HL-60 (cell line): Measurements from ENCODE around the gene RECQL5.

Experiments used
- DNase-seq, 2 experiments: peaks; one replicate each; pipeline ENCODE4 v3.0.0-alpha.2; 2010 to 2020; ENCODE audit warnings: low read depth in 1 of 2, low spot score in 1 of 2
- H3K27ac ChIP-seq: fragments of 250-450 bp; sonication (Bioruptor Pico); replicated peaks from 2 replicates; pipeline ENCODE4 v1.5.1; 2020; ENCODE audit warnings: mild to moderate bottlenecking, moderate library complexity
- H3K27me3 ChIP-seq: fragments of 250-450 bp; sonication (Bioruptor Pico); 2 replicates; pipeline ENCODE4 v1.5.1; 2021; ENCODE audit warnings: mild to moderate bottlenecking, moderate library complexity; ENCODE audit not compliant: insufficient read depth, poor library complexity, severe bottlenecking
- H3K4me3 ChIP-seq: replicated peaks from 2 replicates; pipeline ENCODE4 v1.5.1; 2011; ENCODE audit warnings: mild to moderate bottlenecking, control low read depth, low read length; ENCODE audit not compliant: insufficient read depth
- CTCF ChIP-seq: IDR thresholded peaks from one replicate; pipeline ENCODE4 v1.5.1; 2011; ENCODE audit warnings: low read length, control low read depth, inconsistent platforms; ENCODE audit not compliant: insufficient read depth
- GABPA ChIP-seq: IDR thresholded peaks from 2 replicates; pipeline ENCODE4 v1.6.1; 2012; ENCODE audit warnings: low read depth
- POLR2AphosphoS5 ChIP-seq: IDR thresholded peaks from 2 replicates; pipeline ENCODE4 v1.6.1; 2012; ENCODE audit warnings: low read depth
- REST ChIP-seq: IDR thresholded peaks from 2 replicates; pipeline ENCODE4 v1.6.1; 2012; ENCODE audit warnings: low read depth; ENCODE audit not compliant: insufficient replicate concordance
- SPI1 ChIP-seq: IDR thresholded peaks from 2 replicates; pipeline ENCODE4 v1.6.1; 2012; ENCODE audit warnings: low read depth, mild to moderate bottlenecking, borderline replicate concordance

RECQL5 gene

GRCh38 chr17:75697651-75698291 is 30.8 kb upstream of the RECQL5 start:
- Histone ChIP-seq H3K27me3 (no peaks in the 10 kb centered on the region), H3K4me3 (no peak overlapping the region), H3K27ac (no peak overlapping the region)
- no peak for DNase-seq
- TF ChIP-seq GABPA (no peak), POLR2AphosphoS5 (no peak), CTCF (no peak), SPI1 (no peak), REST (no peak)

- Histone ChIP-seq H3K27me3 (no peaks in the 10 kb centered on the region), H3K27ac (no peak overlapping the region), H3K4me3 (no peak overlapping the region)
- TF ChIP-seq POLR2AphosphoS5: no peak
- TF ChIP-seq GABPA: no peak
- TF ChIP-seq REST: no peak
- TF ChIP-seq CTCF: no peak
- TF ChIP-seq SPI1: no peak
- DNase-seq: no peak
These were observed 28.9 kb upstream of the RECQL5 start for GRCh38 chr17:75695830-75696271.

GRCh38 chr17:75695141-75695829 is 28.3 kb upstream of the RECQL5 start:
- no peak overlapping the region for H3K27ac ChIP-seq
- no peak for TF ChIP-seq CTCF
- no peak for TF ChIP-seq SPI1
- TF ChIP-seq GABPA: no peak
- no peak for TF ChIP-seq REST
- no peak for TF ChIP-seq POLR2AphosphoS5
- no peaks in the 10 kb centered on the region for H3K27me3 ChIP-seq
- no peak for DNase-seq
- H3K4me3 ChIP-seq: no peak overlapping the region
